GM12801 (cell line): ENCODE measurements around the gene MRM2.

ENCODE experiments used
- CTCF ChIP-seq: IDR thresholded peaks from one replicate; pipeline ENCODE4 v1.5.1; 2011; ENCODE audit warnings: control low read depth; ENCODE audit not compliant: insufficient read length; ENCODE audit errors: extremely low read depth

The MRM2 gene

GRCh38 chr7:2196381-2197378 is 45.3 kb downstream of the MRM2 start:
- no peak for TF ChIP-seq CTCF

- no peak for TF ChIP-seq CTCF
Observed at GRCh38 chr7:2195400-2196246, 46.4 kb downstream of the MRM2 start.

- TF ChIP-seq CTCF: no peak
Observed at GRCh38 chr7:2193575-2194305, 48.3 kb downstream of the MRM2 start.

- TF ChIP-seq CTCF: no peak
Observed at GRCh38 chr7:2192831-2193534, 49.0 kb downstream of the MRM2 start.

GRCh38 chr7:2191016-2191415 is 51.0 kb downstream of the MRM2 start:
- no peak for TF ChIP-seq CTCF

GRCh38 chr7:2190531-2190930 is 51.5 kb downstream of the MRM2 start:
- TF ChIP-seq CTCF: no peak
